ENCODE data around the gene IFNA2.
A peak's percentile ranks its signal among the peaks of the same experiment; 100 is the strongest.
"Not testable (repeated sequence)": the region's sequence is repeated elsewhere in the genome, so short reads cannot be mapped to it uniquely, and the experiment has no call there.

Gene IFNA2

GRCh38 chr9:21392270-21392669 lies 7.1 kb upstream of the IFNA2 start:
- H3K4me3 ChIP-seq (ENCODE audit: low read depth, low read length) = no peak overlapping the region
- DNase-seq (ENCODE audit: low read depth) = no peak

DNA sequence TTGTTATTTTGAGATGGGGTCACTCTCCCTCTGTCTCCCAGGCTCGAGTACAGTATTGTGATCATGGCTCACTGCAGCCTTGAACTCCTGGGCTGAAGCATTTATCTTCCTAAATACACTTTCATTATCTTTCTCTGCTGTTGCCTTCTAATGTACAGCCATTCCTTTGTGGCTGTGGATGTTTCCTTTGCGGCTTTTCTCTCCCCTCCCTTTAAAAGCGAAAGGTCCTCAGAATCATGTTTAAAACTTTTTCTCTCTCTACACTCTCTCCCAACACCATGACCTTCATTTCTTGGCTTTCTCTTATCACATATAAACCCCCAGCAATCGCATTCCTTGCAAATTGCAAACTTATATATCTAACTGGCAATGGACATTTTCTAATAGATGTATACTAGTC lies 1.6 kb downstream of the IFNA2 start:
- DNase-seq (ENCODE audit: low read depth) = no peak
- H3K4me3 ChIP-seq (ENCODE audit: low read depth, low read length) = no peak overlapping the region

- no peak for DNase-seq (ENCODE audit: low read depth)
- no peak overlapping the region for H3K4me3 ChIP-seq (ENCODE audit: low read depth, low read length)
Measured at GRCh38 chr9:21381448-21382339, 3.5 kb downstream of the IFNA2 start.

DNA sequence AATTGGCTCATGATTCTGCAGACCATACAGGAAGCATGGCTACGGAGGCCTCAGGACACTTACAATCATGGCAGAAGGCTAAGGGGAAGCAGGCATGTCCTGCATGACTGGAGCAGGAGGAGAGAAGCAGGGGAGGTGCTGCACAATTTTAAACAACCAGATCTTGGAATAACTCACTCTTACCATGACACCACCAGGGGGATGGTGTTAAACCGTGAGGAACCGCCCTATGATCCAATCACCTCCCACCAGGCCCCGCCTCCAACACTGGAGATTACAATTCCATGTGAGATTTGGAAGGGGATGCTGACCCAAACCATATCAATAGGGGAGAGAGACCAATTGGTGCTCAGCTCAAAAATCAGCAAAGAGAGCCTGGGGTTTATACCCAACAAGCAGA lies 13.7 kb downstream of the IFNA2 start:
- DNase-seq (ENCODE audit: low read depth); H3K4me3 ChIP-seq (ENCODE audit: low read depth, low read length): not testable (repeated sequence)

GRCh38 chr9:21367957-21368356 lies 17.2 kb downstream of the IFNA2 start, which contains the start of gene IFNA13:
Gene IFNA13 (minus strand): TSS chr9:21368057. CDS start chr9:21368010, 47 bp downstream.
- no peak within 1 kb of the TSS for H3K4me3 ChIP-seq (ENCODE audit: low read depth, low read length)
- no peak for DNase-seq (ENCODE audit: low read depth)

- DNase-seq (ENCODE audit: low read depth); H3K4me3 ChIP-seq (ENCODE audit: low read depth, low read length): not testable (repeated sequence)
Measured at GRCh38 chr9:21367169-21367568, 18.0 kb downstream of the IFNA2 start.

GRCh38 chr9:21362287-21362686 lies 22.9 kb downstream of the IFNA2 start:
- H3K4me3 ChIP-seq (ENCODE audit: low read depth, low read length) = no peak overlapping the region
- DNase-seq (ENCODE audit: low read depth) = no peak

GRCh38 chr9:21357479-21358460 lies 27.4 kb downstream of the IFNA2 start:
- DNase-seq (ENCODE audit: low read depth) = no peak
- H3K4me3 ChIP-seq (ENCODE audit: low read depth, low read length) = no peak overlapping the region

DNA sequence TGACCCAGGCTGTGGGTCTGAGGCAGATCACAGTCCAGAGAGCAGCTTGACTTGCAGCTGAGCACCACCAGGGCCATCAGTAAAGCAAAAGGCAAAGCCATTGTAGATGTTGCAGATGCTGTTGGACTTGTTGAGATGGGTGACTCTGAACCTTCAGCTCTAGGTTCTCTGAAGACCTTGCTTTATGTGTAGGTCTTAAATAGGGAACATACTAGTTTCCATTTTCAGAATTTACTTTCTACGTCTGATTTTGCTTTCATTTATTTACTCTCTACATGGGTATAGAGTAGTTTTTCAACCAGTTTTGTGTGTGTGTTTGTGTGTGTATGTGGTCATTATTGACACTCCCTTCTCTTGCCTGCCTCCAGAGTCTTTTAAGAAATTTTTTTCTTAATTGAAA lies 34.4 kb downstream of the IFNA2 start, which contains the start of gene IFNA6:
IFNA6 (minus strand) TSS at position 101 of the 400 bp plus-strand sequence; CDS start at position 101, 0 bp downstream.
- no peak for DNase-seq (ENCODE audit: low read depth)
- H3K4me3 ChIP-seq (ENCODE audit: low read depth, low read length) = no peak within 1 kb of the TSS

DNA sequence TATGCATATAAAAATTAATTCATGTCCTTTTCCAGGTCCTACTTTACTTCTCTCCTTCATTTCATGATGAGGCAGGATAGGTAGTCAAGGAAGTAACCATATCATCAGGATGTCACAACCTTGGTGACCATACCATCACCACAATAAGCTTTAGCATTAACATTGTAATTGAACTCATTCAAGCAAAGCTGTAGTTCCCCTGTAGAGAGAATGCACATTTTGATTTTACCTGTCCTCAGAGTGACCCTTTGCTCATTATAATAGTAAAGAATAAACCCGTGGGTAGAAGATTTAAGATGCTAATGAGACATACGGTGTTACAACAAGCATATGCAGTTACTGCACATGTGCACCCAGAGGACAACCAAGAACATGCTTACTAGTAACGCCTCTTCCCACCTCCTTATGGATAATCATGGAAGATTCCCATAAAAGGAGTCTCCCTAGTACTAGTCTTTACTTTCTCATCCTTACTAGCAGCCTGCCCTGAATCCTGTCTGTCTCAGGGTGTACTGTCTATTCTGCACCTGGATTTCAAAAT lies 36.7 kb downstream of the IFNA2 start:
- no peak for DNase-seq (ENCODE audit: low read depth)
- H3K4me3 ChIP-seq (ENCODE audit: low read depth, low read length) = no peak overlapping the region

DNA sequence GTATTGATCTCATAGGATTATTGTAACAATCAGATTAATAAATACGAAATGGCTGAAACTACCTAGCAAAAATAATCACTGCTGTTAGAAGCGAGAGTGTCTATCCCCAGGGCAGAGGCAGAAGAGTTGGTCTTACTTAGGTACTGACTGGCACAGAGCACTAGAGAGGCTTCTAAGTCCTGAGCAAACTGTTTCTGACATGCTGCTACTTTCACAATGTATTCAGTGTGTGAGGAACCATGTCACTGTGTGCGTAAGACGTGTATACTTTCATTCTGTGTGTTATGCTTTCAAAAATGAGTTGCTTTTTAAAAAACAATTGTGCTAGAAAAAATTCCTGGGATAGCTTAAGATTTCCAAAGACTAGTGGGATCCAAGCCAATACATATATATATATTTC lies 44.5 kb downstream of the IFNA2 start:
- no peak overlapping the region for H3K4me3 ChIP-seq (ENCODE audit: low read depth, low read length)
- no peak for DNase-seq (ENCODE audit: low read depth)

GRCh38 chr9:21336457-21336856 lies 48.7 kb downstream of the IFNA2 start:
- H3K4me3 ChIP-seq (ENCODE audit: low read depth, low read length) = no peak overlapping the region
- no peak for DNase-seq (ENCODE audit: low read depth)

GRCh38 chr9:21334701-21335632 lies 50.2 kb downstream of the IFNA2 start, which contains the start of gene KLHL9:
Gene KLHL9 (minus strand): TSS chr9:21335404. CDS start chr9:21334859, 545 bp downstream.
- peak within 1 kb of the TSS; percentile 97 for H3K4me3 ChIP-seq (ENCODE audit: low read depth, low read length)
- peak; percentile 69 for DNase-seq (ENCODE audit: low read depth)

All from skeletal muscle cell (primary cell).